Type B pancreatic cell (in vitro differentiated cells): ENCODE results near the gene TXN2. TPM values are rescaled to one million over a fixed set of nuclear protein-coding genes. Genes with fewer than 3 reads are reported as not detected.
"Not testable (repeated sequence)": the region's sequence is repeated elsewhere in the genome, so short reads cannot be mapped to it uniquely, and the experiment has no call there.

Source experiments
- DNase-seq: peaks from one replicate; pipeline ENCODE4 v3.0.0; 2021; ENCODE audit warnings: mixed read lengths; ENCODE audit not compliant: unreplicated experiment; ENCODE audit errors: extremely low spot score
- H3K27ac Mint-ChIP-seq: 2 replicates; pipeline ENCODE4 v1.8.0; 2021; ENCODE audit warnings: mild to moderate bottlenecking, mixed read lengths
- H3K27me3 Mint-ChIP-seq: 2 replicates; pipeline ENCODE4 v1.8.0; 2021; ENCODE audit warnings: mixed read lengths
- H3K36me3 Mint-ChIP-seq: 2 replicates; pipeline ENCODE4 v1.8.0; 2021; ENCODE audit warnings: mixed read lengths
- H3K4me1 Mint-ChIP-seq: one replicate; pipeline ENCODE4 v1.8.0; 2021; ENCODE audit warnings: mixed read lengths; ENCODE audit not compliant: unreplicated experiment
- H3K4me3 Mint-ChIP-seq: 2 replicates; pipeline ENCODE4 v1.8.0; 2021; ENCODE audit warnings: mild to moderate bottlenecking, mixed read lengths
- H3K9me3 Mint-ChIP-seq: 2 replicates; pipeline ENCODE4 v1.8.0; 2021; ENCODE audit warnings: mixed read lengths
- total RNA-seq: library from RNA; stranded (reverse); gene quantifications from 2 replicates; pipeline ENCODE4 v1.2.1, GENCODE V29; 2021; ENCODE audit warnings: low replicate concordance
- TF ChIP-seq, protein P1 (sequence below): fragments of 200-600 bp; sonication (generic); conservative IDR thresholded peaks from 2 replicates; pipeline ENCODE4 v1.5.0; 2021; ENCODE audit warnings: antibody characterized with exemption, mild to moderate bottlenecking

Gene TXN2
- total RNA-seq, 1 donor from 2014 or later = 73.4 TPM

DNA sequence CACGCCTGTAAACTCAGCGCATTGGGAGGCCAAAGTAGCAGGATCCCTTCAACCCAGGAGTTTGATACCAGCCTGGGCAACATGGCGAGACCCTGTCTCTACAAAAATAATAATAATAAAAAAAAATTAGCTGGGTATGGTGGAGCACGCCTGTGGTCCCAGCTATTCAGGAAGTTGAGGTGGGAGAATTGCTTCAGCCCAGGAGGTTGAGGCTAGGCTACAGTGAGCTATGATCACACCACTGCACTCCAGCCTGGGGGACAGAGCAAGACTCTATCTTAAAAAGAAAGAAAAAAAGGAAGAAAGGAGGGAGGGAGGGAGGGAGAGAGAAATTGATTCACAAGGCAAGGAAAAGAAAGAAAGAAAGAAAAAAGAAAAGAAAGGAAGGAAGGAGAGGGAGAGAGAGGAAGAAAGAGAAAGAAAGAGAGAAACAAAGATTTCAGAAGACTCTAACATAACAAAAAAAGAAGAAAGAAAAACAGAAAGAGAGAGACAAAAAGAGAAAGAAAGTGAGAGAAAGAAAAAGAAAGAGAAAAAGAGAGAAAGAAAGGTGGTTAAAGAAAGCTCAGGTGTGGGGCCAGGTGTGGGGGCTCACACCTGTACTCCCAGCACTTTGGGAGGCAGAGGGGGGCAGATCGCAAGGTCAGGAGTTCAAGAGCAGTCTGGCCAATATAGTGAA is 56.4 kb downstream of the TXN2 start:
- DNase-seq = no peak
- no peak overlapping the region for H3K27ac Mint-ChIP-seq
- H3K36me3 Mint-ChIP-seq = no peaks in the 10 kb centered on the region
- no peak overlapping the region for H3K4me3 Mint-ChIP-seq
- H3K27me3 Mint-ChIP-seq = no peaks in the 10 kb centered on the region
- TF ChIP-seq, protein P1, sequence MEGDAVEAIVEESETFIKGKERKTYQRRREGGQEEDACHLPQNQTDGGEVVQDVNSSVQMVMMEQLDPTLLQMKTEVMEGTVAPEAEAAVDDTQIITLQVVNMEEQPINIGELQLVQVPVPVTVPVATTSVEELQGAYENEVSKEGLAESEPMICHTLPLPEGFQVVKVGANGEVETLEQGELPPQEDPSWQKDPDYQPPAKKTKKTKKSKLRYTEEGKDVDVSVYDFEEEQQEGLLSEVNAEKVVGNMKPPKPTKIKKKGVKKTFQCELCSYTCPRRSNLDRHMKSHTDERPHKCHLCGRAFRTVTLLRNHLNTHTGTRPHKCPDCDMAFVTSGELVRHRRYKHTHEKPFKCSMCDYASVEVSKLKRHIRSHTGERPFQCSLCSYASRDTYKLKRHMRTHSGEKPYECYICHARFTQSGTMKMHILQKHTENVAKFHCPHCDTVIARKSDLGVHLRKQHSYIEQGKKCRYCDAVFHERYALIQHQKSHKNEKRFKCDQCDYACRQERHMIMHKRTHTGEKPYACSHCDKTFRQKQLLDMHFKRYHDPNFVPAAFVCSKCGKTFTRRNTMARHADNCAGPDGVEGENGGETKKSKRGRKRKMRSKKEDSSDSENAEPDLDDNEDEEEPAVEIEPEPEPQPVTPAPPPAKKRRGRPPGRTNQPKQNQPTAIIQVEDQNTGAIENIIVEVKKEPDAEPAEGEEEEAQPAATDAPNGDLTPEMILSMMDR = no peak
- H3K4me1 Mint-ChIP-seq = no peaks in the 10 kb centered on the region
- no peaks in the 10 kb centered on the region for H3K9me3 Mint-ChIP-seq

DNA sequence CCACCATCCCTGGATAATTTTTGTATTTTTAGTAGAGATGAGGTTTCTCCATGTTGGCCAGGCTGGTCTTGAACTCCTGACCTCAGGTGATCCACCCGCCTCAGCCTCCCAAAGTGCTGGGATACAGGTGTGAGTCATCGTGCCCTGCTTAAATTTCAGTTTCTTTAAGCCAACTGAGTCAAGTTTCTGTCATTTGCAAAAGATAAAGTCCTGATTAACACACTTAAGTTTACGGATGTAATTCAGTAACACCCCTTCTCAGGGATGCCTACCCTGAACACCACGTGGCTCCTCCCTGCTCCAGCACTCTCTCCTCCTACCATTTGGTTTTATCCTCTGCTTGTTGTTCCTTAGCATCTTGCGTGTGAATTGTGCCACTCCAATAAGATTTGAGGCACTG is 57.0 kb downstream of the TXN2 start:
- not testable (repeated sequence) for H3K27me3 Mint-ChIP-seq, H3K9me3 Mint-ChIP-seq, H3K4me1 Mint-ChIP-seq, H3K27ac Mint-ChIP-seq, DNase-seq, H3K4me3 Mint-ChIP-seq, H3K36me3 Mint-ChIP-seq

GRCh38 chr22:36423461-36424404 is 57.7 kb downstream of the TXN2 start:
- H3K36me3 Mint-ChIP-seq = no peaks in the 10 kb centered on the region
- H3K4me3 Mint-ChIP-seq = no peak overlapping the region
- H3K27ac Mint-ChIP-seq = no peak overlapping the region
- no peaks in the 10 kb centered on the region for H3K27me3 Mint-ChIP-seq
- DNase-seq = no peak
- no peaks in the 10 kb centered on the region for H3K9me3 Mint-ChIP-seq
- H3K4me1 Mint-ChIP-seq = peaks cover 7% of the 10 kb centered on the region
- TF ChIP-seq, protein P1 = no peak

DNA sequence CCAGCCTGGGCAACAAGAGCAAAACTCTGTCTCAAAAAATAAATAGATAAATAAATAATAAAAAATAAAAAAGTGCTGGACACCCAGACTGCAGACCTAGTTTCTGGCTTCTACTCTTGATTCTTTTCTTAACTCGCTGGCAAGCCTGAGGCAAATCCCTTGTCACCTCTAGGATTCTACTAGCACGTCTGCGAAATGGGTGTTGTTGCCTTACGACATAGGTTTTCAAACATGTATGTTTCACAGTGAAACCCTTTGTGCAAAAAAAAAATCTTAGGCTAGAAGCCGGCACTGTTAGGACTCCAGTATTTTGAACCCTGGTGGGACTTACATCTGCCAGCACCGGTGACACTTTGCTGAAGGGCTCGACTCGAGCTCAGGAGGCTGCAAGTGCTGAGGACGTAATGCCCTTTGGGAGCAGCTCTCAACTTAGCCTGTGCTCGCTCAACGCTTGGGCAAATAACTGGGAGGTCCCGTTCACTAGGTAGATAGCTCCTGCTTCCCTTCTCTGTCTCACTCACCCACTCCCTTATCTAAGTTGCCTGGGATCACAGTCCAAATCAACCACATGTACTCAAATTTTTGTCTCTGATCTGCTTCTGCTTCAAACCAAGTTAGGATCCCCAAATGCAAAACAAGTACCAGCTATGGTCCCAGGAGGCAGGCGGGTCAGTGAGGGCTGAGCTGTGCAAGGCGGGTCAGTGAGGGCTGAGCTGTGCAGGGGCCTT is 59.0 kb downstream of the TXN2 start:
- Mint-ChIP-seq H3K9me3 (no peaks in the 10 kb centered on the region), H3K27me3 (no peaks in the 10 kb centered on the region), H3K4me1 (peaks cover 7% of the 10 kb centered on the region), H3K36me3 (no peaks in the 10 kb centered on the region), H3K4me3 (no peak overlapping the region), H3K27ac (no peak overlapping the region)
- no peak for DNase-seq
- TF ChIP-seq, protein P1 = no peak

DNA sequence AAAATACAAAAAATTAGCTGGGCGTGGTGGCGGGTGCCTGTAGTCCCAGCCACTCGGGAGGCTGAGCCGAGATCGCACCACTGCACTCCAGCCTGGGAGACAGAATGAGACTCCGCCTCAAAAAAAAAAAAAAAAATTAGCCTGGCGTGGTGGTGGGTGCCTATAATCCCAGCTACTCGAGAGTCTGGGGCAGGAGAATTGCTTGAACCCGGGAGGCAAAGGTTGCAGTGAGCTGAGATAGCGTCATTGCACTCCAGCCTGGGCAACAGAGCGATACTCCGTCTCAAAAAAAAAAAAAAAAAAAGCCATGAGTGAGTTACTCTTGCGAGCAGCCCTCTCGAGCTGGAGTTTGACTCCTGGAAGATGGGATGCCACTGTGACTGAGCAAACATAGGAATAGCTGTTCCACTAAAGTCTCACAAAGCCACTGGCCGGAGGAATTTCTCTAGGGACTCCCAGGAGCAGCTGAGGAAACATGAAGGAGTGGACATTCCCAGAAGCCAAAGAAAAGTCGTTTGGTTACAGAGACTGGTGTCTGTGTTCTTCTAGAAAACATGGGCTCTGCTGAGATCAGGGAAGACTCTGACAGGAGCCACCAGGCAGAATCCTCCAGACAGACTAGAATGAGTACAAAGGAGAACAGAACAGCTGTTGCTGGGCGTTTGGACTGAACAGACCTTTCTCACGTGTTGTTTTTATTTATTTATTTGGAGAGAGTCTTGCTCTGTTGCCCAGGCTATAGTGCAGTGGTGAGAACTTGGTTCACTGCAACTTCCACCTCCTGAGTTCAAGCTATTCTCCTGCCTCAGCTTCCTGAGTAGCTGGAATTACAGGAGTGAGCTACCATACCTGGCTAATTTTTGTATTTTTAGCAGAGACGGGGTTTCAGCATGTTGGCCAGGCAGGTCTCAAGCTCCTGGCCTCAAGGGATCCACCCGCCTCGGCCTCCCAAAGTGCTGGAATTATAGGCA is 61.2 kb downstream of the TXN2 start:
- Mint-ChIP-seq H3K36me3 (no peaks in the 10 kb centered on the region), H3K4me3 (no peak overlapping the region), H3K4me1 (peaks cover 7% of the 10 kb centered on the region), H3K27me3 (no peaks in the 10 kb centered on the region), H3K27ac (peak overlapping the region; percentile 81), H3K9me3 (no peaks in the 10 kb centered on the region)
- DNase-seq = no peak
- TF ChIP-seq, protein P1 = no peak
